VCaP (cell line): ENCODE measurements around the gene SLC25A21.
"Not testable (repeated sequence)": the region's sequence is repeated elsewhere in the genome, so short reads cannot be mapped to it uniquely, and the experiment has no call there.

Experiments used
- H3K27ac ChIP-seq: fragments of 450-650 bp; 2 replicates; pipeline ENCODE4 v1.5.1; 2017
- CTCF ChIP-seq: fragments of 450-650 bp; conservative IDR thresholded peaks from 2 replicates; pipeline ENCODE4 v1.5.1; 2017; ENCODE audit warnings: mild to moderate bottlenecking, moderate library complexity

The SLC25A21 gene

GRCh38 chr14:37165794-37166193 is 6.6 kb downstream of the SLC25A21 start:
- no peak overlapping the region for H3K27ac ChIP-seq
- TF ChIP-seq CTCF, result no peak

GRCh38 chr14:37162307-37162706 is 10.1 kb downstream of the SLC25A21 start:
- not testable (repeated sequence) for H3K27ac ChIP-seq

- TF ChIP-seq CTCF, result no peak
- no peak overlapping the region for H3K27ac ChIP-seq
These were observed 14.4 kb downstream of the SLC25A21 start for GRCh38 chr14:37157987-37158386.

GRCh38 chr14:37153483-37153882 is 18.9 kb downstream of the SLC25A21 start:
- no peak overlapping the region for H3K27ac ChIP-seq
- no peak for TF ChIP-seq CTCF

GRCh38 chr14:37153005-37153404 is 19.4 kb downstream of the SLC25A21 start:
- TF ChIP-seq CTCF, result no peak
- H3K27ac ChIP-seq, result no peak overlapping the region

- TF ChIP-seq CTCF, result peak; percentile 78
- no peak overlapping the region for H3K27ac ChIP-seq
These were observed 22.0 kb downstream of the SLC25A21 start for GRCh38 chr14:37150414-37150813.

- no peak overlapping the region for H3K27ac ChIP-seq
- no peak for TF ChIP-seq CTCF
These were observed 25.0 kb downstream of the SLC25A21 start for GRCh38 chr14:37147310-37147880.

- H3K27ac ChIP-seq, result not testable (repeated sequence)
These were observed 26.0 kb downstream of the SLC25A21 start for GRCh38 chr14:37146438-37146837.

- H3K27ac ChIP-seq, result no peak overlapping the region
- TF ChIP-seq CTCF, result no peak
These were observed 27.0 kb downstream of the SLC25A21 start for GRCh38 chr14:37145395-37145794.
